Measurements from ENCODE around the gene FBXO10.
"Not testable (repeated sequence)": the region's sequence is repeated elsewhere in the genome, so short reads cannot be mapped to it uniquely, and the experiment has no call there.

DNA sequence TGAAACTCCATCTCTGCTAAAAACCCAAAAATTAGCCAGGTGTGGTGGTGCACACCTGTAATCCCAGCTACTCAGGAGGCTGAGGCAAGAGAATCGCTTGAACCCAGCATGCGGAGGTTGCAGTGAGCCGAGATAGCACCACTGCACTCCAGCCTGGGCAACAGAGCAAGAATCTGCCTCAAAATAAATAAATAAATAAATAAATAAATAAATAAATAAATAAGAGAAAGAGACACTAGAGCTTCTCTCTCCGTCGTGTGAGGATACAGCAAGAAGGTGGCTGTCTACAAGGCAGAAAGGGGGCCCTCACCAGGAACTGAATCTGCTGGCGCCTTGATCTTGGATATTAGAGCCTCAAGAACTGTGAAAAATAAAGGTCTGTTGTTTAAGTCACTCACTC lies 102.2 kb downstream of the FBXO10 start:
- TF ChIP-seq, protein P1, sequence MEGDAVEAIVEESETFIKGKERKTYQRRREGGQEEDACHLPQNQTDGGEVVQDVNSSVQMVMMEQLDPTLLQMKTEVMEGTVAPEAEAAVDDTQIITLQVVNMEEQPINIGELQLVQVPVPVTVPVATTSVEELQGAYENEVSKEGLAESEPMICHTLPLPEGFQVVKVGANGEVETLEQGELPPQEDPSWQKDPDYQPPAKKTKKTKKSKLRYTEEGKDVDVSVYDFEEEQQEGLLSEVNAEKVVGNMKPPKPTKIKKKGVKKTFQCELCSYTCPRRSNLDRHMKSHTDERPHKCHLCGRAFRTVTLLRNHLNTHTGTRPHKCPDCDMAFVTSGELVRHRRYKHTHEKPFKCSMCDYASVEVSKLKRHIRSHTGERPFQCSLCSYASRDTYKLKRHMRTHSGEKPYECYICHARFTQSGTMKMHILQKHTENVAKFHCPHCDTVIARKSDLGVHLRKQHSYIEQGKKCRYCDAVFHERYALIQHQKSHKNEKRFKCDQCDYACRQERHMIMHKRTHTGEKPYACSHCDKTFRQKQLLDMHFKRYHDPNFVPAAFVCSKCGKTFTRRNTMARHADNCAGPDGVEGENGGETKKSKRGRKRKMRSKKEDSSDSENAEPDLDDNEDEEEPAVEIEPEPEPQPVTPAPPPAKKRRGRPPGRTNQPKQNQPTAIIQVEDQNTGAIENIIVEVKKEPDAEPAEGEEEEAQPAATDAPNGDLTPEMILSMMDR (IDR thresholded peaks at IDR 0.05) = not testable (repeated sequence)
- TF ChIP-seq POLR2A (IDR thresholded peaks at IDR 0.05) = not testable (repeated sequence)

Measured in testis (tissue), 2 donors.